NCI-H82 treated with DMSO at 0.1 percent for 48 hours (cell line): ENCODE data around the gene LMX1A.

Experiments used
- DNase-seq: peaks from one replicate; lab custom pipeline; 2025; ENCODE audit not compliant: unreplicated experiment; lab: John Stamatoyannopoulos, UW

Gene LMX1A

DNA sequence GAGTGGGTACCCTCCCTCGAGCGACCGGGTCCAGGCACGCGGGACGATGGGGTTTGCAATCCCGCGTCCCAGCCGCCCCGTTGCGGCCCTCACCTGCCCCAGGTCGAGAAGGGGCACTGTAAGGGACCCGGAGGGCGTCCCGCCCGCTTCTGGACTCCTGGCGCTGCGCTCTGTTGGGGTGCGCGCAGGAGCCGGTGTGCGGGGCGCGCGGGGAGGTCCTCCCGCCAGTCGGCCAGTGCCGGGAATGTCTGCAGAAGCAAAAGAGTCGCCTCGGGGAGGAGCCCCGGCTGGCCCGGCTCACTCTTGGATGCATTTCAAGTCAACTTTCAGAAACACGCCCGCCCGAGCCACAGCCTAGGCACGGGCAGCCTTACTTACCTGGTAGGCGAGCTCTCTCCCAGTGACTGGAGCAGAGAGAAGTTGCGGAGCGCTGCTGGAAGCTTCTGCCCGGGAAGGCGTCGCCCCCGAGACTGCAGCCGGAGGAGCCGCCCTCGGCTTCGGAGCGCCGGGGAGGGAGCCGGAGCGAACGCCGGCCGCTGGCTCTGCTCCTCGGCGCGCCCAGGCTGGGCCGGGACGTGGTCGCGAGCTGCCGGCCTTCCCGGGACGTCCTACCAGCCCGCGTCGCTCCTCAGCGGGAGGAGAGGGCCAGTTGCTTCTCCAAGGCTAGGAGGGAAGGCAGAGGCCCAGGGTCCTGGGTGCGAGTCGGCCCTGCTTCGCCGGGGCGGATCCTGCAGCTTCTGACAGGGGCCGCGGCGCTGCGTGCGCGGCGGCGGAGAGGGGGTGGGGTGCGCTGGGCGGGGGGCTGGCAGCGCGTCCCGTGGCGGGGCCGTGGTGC, at the start of gene LMX1A:
TSS of gene LMX1A (minus strand) at position 739 of the 835 bp plus-strand sequence. CDS start 1,156 bp downstream, outside the sequence.
- DNase-seq: no peak

DNA sequence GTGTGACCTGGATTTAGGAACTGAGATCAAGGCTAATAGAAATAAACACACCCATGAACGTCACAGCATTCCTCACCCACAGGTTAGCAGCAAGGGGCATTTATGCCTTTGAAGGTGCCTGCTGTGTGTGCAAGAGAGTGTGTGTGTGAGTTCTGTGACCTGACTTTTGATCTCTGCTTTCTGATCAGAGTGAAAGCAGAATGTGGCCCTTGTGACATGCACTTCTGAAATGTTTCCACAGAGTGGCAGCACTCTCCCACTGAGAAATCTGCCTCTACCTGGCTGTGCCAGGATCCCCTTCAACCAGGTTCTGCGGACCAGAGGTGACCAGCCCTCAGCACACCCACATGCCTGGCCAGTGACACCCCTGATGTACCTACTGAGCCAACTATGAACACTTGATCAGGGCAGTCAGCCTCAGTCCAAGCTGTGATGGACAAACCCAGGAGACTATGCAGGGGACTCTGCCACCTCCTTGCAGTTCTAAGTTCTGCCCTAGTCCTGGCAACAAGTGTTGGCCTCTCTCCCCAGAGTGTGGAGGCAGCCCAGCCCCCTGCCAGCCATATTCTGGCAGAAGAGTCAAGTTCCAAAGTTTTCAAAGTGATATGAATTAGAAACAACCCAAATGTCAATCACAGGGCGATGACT, 47.4 kb upstream of the LMX1A start:
- DNase-seq: peak; percentile 9

DNA sequence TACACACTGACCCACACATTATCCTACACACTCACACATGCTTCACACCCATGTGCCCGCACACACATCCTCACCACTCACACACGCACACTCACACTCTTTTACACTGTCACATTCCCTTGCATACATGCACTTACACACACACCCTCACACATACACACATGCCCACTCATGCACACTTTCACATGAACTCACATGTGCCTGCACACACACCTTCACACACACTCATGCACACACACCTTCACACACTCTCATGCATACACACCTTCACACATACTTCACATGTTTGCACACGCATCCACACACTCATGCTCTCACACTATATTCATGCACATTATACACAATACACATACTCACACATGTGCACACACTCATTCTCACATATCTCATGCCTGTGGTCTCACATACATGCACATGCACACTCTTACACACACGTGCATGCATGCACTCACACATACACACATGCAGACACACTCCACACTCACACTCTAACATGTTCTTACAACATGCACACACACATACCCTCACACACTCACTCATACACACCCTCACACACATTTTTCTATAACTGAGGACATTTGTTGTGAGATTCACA, 46.1 kb upstream of the LMX1A start:
- no peak for DNase-seq

DNA sequence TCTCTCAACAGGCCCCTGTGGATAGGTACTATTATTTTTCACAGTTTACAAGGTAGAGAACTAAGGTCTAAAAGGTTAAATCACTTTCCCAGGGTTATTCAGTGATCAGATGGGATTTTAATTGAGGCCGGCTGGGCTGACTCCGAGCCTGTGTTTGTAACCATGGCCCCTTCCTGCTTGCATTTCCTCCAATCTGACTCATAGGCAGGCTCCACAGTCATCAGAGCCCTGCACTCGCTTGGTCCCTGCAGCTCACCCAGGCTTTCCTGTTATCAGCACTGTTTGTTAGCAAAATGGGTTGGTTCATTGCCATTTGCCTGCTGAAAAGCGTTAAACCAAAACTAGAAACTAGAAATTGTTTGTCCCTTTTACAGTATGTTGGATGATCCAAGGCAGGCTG, 41.4 kb upstream of the LMX1A start:
- DNase-seq: no peak

DNA sequence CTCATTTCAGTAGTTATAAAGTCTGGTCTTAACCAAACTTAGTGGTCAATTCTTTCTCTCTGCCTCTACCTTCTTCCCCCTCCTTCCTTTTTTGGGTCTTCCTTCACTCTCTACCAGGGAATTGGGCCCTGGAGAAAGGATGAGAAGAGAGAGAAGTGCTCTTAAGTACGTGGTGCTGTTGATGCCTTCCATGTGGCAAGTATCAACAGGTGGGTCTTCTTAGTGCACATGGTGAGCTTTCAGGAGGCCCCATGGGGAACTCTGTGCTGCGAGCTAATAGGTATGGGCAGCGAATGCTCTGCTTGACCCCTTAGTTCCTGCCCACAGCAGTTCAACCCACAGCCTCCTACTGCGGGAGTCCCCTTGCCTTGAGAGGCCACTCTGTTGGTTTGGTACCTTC, 39.4 kb upstream of the LMX1A start:
- no peak for DNase-seq

DNA sequence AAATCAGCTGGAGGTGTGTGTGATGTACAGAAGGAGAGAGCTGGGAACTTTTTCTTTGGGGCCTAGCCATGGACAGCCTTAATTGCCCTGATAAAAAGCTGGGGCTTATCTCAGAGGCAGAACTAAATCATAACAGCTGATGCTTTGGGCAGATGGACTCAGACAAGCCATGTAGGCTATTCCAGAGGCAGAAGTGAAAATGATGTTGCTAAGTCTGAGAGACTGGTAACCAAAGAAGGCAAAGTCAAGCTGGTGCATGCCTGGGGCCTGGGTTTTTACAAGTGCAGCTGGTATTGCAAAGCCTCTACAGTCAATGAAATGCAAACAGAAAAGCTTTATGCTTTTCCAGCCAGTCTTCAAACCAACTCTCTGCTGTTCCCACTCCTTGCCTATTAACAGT, 39.0 kb upstream of the LMX1A start:
- no peak for DNase-seq

DNA sequence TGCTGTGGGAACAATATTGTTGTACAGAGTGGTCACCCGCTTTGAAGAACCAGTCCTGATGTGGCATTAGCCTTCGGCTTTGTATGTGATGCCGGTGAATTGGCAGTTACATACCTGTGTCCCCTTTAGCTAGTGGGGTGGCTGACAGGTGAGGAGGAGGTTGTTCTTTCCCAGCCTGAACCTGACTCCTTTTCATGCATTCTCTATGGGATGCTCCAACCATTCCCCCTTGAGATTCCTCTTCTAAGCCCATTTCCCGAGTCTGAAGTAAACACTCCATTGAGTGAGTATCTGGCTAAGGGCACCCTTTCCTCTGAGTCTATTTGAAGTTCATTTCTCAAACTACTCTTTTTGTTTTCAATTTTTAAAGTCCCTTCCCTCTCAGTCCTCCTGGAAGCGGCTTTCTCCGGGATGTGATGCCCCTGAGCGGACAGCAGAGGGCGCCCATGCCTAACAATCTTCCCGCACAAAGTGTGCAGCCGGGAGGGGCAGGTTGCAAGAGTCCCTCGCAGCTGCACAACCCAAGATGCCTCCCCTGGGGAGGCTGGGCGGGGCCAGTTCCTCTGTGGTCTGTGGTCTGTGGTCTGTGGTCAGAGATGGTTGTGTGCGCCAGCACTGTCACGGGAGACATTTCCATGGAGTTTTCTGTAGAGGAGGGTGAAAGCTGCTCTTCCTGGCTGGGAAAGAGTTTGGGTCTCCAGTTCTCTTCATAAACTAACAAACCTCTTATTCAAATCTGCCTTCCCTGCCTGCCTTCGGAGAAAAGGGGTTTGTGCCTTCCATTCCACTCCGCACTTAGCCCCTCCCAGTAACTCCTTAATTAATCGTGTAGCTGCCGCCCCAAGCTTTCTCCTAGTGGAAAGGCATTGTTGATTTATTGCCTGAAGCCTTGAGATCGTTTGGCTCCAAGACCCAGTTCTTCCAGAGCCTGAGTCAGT, 36.4 kb upstream of the LMX1A start:
- peak; percentile 86 for DNase-seq

DNA sequence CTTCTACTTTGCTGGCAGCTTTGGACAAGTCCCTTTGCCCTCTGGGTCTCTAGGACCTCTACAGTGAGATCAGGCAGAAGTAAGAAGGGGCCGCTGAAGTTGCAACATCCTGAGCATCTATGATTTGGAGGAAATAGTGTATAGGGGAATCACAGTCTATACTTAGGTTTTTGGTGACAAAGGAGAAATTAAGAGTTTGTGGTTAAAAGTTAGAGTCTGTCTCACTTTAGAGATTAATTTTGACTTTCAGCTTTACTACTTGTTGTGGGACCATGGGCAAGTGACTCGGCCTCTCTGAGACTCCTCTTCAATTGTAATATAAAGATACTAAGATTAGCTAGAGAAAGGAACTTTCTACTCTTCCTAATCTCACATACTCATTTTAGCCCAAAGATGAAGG, 33.1 kb upstream of the LMX1A start:
- no peak for DNase-seq

DNA sequence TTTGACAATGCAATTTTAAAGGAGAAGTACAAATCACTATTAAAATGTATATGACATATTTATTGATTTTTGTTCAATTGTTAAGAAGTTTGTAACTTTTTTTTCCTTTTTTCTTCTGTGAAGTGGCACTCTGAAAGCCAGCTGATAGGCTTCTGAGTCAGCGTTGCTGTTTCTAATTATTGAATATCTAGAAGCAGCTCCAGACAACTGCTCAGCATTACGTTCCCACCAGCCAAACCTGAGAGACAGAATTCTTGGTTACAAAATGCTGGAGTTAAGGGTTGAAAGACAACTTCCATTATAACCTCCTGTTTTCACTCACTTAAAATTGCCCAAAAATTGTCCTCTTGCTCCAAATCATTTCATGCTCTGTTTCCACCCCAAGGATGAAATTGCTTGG, 31.4 kb upstream of the LMX1A start:
- DNase-seq: no peak

DNA sequence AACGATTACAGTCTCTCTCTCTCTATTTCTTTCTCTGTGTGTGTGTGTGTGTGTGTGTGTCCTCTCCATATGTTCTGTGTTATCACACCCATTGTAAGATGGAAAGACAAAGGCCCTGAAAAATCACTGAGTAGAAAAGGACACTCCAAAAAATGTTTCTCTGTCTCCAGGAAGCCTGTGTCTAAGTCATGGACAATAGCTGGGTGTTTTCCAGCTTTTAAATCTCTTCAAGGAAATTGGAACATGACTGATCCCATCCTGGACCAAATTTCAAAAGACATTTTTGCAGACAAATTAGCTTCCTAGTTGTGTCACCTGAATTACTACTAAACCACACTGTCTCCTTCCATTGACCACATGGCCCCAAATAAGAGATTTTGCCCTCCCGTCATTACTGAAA, 31.0 kb upstream of the LMX1A start:
- DNase-seq: no peak

DNA sequence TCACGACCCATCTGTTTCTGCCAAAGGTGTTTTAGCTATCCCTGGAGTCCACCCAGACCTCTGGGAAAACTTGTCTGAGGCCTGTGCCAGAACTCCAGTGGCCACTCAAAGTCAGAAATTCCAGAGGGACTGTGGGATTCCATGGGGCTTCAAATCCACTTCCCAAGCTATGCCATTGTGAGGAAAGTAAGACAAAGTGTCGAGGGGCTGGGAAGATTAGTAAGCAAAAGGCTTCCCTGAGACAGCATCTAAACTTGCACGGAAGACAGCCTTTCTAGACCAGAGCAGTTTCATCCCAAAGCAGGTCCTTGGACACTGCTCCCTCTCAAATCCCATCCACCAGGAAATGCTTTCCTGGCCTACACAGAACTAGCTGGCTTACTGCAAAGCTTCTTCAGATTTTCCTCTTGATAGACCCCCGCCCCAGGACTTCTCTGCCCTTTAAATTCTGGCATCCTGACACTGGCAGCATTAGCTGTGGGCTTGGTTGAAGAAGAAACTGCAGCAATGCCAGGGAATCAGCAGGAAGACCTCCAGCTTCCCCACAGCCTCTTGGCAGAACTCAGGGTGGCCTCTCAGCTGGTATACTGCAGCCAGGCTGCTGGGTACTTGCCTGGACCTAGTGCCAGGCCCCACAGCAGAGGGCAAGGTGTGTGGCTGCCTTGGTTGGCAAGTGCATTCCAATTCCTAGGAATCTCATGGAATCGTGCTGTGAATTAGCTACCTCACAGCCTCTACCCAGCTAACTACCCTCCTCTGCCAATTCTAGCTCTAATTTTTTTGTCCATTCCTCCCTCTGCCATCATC, 27.3 kb upstream of the LMX1A start:
- DNase-seq: no peak

DNA sequence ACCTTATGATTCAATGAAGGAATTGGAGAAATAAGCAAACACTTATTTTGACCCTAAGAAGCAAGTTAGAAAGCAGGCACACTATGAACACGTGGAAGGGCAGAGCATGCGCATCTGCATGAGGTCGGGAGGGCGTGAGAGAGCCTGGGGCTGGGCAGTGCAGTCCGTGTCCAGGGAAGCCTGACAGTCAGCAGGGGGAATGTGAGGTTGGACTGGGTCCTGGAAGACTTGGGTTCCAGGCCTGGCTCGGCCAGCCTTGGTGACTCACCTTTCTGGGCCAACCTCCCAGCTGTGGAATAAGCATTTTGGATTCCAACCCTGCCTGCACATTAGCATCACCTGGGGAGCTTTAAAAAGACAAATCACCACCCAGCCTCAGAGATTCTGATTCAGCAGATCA, 26.6 kb upstream of the LMX1A start:
- no peak for DNase-seq

DNA sequence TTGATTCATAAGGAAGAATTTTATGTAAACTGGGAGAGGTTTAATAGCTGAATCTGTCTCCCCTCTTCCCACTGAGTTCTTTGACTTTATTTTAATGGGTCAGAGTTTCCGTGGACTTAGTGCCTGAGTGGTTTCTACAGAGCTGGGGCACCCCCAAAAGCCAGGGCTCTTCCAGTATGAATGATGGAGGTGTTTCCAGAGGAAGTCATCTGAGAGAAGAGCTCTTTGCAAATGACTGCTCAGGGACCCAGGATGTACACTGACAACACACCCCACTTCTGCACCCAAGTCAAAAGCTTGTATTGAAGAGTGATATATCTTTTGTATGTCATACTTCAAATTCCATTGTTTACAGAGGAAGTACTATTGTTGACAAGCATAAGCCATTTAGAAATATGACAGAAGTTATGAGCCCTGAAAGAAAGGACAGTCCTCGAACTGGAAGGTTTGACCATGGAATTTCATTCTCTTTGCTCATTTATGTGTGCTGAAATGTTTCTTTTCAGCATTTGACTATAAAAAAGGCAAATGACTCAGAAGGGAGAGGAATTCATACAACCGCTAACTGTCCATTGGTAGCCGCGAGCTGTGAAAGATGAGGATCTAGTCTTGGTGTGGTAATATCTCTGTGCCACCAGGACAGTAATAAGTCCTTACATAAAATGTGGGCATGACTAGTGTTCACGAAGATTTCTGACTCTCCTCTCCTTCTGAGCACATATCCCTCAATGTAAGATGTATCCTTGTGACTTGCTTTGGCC, 25.4 kb upstream of the LMX1A start:
- DNase-seq: no peak

DNA sequence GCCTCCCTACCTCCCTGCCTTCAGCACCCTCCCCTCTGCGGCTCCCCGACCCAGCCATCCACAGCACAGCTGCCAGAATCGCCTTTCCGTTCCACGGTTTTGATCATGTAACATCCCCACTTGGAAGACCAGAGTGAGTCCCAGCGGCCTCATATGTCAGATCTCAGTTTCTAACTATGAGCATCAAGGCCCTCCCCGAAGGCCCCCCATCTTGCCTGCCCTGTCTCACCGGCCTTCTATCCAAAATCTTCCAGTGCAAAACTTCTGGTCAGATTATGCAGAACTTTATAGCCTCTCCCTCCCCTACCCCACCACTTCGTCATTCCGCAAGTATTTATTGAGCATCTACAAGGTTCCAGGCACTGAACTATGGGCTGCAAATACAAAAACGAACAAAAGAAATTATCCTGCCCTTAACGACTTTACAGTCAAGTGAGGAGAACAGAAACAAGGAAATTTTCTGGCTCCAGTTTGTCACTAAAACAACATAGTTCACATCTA, 20.3 kb upstream of the LMX1A start:
- no peak for DNase-seq

DNA sequence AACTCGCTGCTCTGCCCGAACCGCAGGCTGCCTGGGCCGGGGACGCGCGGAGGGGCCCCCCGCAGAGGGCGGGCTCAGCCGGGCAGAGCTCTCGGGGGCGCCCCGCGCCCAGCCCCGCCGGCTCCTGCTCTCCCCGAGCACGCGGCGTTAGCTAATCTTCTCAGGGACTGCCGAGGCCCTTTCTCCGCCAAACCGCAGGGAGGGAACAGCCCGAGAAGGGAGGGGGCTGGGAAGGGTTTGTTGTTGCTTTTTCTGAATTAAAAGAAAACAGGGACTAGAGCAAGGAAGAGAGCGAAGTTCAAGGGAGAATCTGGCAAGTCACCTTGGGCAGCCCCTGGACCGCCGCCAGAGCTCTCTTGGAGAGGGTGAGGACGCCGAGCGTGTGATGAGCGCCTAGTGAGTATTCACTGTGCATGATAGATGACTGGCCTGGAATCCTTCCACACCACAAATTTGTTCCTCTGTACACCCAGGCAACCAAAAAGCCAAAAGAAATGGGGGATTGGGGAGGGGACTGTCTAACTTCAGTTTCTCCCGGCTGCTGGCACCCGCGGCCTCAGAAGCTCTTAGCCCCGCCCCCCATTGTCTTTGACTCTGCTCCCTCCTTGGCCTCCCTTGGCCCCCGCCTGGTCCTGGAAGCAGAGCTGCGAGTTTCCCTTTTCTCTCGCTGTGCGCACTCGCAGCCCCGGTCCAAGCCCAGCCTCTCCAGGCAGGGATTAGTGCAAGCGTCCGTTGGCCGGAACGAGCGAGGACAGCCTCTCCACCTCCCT, 19.7 kb upstream of the LMX1A start:
- DNase-seq: no peak

DNA sequence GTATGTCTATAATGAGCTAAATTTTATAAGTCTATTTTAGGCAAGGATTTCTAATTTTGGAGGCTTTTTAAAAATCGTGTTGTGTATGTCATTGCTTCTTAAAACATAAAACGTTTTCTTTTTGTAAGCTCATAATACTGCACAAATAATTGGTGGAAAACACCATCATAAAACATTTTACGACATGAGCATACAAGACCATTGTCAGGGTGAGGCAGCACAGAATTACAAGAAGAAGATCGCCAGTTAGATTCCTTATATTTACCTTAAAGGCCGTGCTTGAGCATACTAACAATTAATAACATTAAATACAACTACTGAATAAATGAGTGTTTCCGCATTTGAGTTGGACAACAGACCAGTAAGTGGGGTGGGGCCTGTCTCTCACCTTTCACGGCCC, 19.1 kb upstream of the LMX1A start:
- DNase-seq: no peak

DNA sequence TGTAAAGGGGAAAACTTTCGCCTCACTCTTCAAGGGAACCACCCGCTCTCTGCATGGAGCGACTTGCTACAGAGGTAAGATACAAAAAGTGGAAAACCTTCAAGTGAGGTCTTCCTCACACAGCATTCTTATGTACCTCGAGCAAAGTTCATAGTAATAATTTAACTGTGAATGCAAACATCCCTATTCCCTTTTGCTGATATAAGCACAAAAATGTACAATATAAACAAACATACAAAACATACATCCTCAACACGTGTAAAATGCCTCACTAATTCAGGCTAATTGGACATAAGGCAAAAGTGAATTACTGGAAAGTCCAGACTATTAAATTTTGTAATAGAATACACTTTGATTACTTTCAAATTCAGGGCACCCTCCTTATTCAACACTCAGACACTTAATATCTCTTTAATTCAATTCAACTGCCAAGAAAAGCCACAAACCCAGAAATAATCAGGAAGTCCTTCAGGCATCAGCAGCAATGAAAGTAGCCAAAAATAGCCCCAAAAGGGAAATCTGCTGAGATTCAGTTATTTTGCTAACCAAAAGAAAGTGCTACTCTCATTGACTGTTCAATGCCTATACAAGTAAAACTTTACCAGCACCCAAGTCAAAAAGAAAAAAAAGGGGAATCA, 15.2 kb upstream of the LMX1A start:
- no peak for DNase-seq

DNA sequence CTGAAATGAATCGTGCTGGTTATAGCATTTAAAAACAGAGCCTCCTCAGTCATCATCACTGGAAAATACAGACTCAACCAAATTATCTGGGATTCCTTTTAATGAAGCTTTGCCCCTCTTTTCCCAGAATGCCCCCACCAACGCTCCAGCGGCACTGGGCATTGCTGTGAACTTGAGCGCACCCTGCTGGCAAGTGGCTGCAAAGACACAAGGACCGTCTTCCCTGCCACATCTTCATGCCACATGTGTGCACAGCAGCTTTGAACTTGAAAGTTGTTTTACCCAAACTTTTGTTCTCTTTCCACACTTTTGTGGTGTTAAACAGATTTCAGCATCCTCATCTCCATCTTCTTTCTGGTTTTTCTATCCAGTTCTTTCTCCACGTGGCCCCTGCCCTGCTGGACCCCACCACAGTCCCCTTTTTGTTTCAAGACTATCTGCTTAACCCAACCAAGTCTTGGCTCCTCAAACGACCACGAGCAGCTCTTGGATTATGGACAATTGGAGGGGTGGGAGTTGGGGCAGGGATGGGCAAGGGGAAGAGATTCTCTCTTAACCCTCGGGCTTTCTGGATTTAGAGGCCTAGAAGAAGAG, 12.8 kb upstream of the LMX1A start:
- DNase-seq: peak; percentile 60
